Activated CD4-positive, CD25-positive, alpha-beta regulatory T cell (primary cell): Measurements from ENCODE around the gene NRIP3.
A peak's percentile ranks its signal among the peaks of the same experiment; 100 is the strongest.

Experiments
- DNase-seq, 4 experiments: peaks; one replicate each; lab custom pipeline; 2025; lab: John Stamatoyannopoulos, UW

NRIP3 gene

DNA sequence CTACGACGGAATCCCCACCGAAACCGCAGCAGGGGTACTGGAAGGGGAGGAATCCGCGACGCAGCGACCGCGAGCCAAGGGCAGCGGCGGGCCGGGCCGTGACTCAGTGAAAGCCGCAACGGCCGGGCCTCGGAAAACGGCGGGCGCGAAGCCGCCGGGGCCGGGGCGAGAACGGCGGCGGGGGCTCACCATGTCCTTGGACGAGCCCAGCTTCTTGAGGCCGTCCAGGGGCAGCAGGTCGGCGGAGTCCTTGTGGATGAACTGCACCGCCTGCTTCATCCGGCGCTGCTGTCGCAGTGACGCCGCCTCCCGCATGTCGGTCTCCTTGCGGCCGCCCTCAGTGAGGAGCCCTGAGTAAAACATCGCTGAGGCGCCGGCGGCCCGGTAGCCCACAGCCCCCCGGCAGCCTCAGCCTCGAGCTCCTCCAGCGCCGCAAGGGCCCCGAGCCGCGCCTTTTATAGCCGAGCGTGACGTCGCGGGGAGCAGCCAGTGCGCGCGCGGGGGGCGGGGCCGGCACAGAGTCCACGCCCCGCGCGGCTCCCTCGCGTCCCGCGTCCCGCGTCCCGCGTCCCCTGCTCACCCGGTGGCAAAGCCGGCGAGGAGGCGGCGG is at the start of gene NRIP3:
Gene NRIP3, minus strand, starts transcription at position 429 of the 610 bp plus-strand sequence. Its CDS starts 66 bp downstream, at position 363.
- peak; percentile 31 to 50 (median 44) for DNase-seq

DNA sequence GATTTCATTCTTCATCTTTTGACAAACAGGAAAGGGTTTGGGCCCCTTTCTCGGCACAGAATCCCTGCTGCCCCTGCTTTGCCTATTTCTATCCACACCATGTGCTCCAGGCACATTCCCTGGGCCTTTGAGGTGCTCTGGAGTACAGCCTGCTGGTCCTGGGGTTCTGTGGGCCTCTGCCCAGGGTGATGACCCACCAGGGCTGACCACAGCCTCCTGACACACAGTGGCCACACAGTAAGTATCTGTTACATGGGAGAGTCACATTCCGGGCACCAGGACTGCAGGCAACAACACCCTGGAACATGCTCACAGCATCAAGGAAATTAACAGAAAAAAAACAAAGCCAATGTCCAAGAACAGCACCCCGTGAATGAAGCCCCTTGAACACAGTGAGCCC is 48.5 kb upstream of the NRIP3 start:
- DNase-seq, result no peak

DNA sequence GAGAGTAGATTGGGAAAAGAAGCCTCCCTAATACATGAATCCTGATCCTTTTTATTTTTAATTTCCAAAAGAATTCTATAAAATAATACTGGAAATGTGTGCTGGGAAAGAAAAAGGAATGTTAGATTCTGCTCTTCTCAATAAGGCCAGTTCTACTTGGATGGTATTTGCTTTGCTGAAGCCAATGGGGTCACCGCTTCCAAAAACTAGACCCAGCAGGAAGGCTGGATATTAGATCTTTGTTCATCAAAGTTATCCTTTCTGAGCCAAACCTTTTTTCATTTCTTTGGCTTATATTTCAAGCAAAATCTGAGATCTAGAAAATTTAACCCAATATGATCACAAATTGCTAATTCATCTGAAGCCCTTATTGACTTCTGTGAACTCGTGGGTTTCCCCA is 46.2 kb upstream of the NRIP3 start:
- DNase-seq, result no peak

DNA sequence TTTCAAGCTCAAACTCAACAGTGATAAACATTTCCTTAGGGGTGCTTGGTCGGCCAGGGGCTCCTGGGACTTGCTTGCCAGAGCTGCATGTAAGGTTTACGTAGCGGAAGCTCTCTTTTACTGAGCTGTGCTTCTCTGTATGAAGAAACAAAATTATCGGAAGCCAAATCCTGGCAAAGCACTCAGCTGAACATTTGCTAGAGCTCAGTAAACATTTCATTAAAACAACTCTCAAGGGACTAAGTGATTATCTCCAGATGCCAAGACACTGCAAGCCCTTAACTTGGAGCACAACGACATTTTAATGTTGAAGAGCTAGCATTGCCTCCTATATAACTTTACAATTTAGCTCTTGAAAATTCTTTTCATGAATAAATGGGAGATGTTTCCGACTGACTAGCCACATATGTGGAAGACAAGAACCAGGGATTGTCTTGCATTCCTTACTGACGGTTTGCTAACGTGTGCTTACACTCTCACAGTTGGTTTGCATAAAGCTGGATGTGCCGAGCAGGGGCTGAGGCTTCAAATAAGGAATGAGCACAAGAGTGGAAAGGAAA is 44.2 kb upstream of the NRIP3 start:
- DNase-seq, result no peak

DNA sequence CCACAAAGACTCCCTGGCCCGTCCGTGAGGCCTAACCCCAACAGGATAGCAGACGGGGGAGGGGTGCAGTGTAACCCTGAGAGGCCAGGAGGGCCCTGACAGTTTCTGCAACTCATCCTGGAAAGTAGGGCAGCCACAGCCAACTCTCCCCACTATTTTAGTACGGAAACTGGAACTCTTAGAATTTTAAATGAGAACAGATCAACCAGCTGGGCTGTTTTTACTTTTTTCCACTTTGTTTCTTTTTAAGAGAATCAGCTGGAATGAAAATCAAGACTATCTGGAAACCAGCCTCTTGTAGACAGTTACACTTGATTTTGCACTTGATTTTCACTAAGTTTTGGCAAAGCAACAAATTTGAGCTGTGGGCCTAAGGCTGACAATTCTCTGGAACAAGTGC is 42.7 kb upstream of the NRIP3 start:
- DNase-seq, result no peak

DNA sequence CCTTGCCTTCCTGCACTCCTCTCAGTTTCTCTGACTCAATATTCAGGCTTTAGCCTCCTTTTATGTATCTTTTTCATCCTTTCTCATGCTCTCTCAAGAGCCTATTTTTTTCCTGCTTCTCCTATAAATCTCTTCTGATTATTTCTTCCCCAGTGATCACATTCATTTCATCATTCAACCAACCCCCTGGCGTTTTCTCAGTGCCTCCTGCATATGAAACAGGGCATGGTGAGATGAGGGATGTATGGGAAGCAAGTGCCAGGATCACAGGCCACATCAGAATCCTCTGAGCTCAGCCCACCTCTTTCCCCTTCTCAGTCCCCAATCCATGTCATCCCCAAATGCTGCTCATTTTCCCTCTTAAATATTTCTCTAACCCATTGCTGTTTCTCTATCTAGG is 38.7 kb upstream of the NRIP3 start:
- DNase-seq, result no peak

DNA sequence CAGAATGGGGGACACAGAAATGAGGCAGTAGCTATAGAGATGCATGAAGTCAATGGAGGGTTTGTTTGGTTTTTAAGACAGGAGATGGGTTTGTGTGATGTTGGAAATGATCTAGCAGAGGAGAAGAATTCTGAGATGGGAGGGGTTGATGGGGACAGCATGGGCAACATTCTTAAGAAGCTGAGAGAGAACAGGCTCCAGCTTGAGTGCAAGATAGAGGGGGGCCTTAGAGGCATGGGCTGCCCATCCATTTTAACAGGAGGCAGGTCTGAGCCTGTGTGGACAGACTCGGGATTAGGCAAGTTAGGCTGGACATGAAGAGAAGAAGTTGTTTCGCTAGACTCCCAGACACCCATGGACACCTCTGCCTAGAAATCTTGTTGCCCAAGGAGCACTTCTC is 37.9 kb upstream of the NRIP3 start:
- no peak for DNase-seq

DNA sequence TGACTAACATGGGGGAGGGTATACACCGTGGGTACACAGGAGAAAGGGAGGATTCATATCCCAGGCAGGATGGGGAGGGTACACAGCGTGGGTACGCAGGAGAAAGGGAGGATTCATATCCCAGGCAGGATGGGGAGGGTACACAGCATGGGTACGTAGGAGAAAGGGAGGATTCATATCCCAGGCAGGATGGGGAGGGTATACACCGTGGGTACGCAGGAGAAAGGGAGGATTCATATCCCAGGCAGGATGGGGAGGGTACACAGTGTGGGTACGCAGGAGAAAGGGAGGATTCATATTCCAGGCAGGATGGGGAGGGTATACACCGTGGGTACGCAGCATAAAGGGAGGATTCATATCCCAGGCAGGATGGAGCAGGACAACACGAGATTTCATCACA is 36.6 kb upstream of the NRIP3 start:
- DNase-seq, result no peak

DNA sequence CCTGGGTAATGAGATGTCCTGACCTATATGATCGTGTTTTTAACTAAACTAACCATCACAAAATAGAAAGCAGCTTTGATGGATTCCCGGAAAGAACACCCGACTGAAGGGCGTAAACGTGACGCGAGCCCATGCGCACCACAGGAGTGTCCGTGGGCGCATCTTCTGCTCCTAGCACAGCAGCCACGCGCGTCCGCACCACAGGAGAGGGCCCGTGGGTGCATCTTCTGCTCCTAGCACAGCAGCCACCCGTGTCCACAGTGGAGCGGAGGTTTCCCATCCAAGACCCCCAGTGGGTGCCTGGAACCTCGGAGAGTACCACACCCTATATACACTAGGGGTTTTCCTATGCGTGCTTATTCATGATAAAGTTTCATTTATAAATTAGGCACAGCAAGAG is 36.1 kb upstream of the NRIP3 start:
- no peak for DNase-seq

DNA sequence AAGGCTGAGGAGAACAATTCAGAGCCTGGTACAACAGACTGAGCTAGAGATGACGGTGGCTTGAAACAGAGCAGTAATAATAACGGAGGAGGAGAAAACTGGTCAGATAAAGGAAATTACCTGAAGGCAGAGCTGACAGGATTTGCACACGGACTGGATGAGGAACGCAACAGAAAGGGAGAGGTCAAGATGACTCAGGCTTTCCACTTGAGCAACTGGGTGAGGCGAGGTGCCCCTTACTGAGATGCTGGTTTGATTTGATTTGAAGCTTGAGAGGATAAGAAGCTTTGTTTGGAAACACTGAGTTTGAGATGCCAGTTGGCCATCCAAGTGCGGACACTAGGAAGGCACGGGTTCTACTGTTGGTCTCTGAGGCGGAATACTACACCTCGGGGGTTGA is 35.4 kb upstream of the NRIP3 start:
- no peak for DNase-seq

DNA sequence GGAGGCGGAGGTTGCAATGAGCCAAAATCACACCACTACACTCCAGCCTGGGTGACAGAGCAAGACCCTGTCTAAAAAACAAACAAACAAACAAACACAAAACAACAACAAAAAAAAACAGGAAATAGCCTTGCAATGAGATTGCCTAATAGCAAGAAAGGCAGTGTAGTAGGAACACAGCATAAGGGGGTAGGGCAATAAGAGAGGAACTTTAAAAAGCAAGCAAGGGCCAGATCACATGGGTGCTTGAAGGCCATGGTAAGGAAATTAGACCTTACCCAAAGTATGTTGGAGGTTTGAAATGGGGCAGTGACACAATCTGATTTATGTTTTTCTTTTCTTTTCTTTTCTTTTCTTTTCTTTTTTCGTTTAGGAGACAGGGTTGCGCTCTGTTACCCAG is 34.7 kb upstream of the NRIP3 start:
- no peak for DNase-seq

DNA sequence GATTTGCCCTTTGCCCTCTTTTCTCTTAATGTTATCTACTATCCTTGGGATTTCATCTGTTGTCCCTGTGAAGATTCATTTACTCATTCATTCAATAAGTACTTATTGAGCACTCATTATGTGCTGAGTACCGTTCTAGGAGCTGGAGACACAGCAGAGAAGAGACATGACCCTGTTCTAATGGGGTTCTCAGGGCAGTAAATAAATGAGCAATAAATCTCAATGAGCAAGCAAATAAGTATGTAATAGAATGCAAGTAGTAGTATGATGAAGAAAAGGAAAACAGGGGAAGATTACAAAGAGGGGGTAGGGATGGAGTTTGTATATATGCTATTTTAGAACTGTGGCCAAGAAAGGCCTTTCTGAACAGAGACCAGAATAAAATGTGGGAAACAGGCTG is 34.2 kb upstream of the NRIP3 start:
- DNase-seq, result no peak

DNA sequence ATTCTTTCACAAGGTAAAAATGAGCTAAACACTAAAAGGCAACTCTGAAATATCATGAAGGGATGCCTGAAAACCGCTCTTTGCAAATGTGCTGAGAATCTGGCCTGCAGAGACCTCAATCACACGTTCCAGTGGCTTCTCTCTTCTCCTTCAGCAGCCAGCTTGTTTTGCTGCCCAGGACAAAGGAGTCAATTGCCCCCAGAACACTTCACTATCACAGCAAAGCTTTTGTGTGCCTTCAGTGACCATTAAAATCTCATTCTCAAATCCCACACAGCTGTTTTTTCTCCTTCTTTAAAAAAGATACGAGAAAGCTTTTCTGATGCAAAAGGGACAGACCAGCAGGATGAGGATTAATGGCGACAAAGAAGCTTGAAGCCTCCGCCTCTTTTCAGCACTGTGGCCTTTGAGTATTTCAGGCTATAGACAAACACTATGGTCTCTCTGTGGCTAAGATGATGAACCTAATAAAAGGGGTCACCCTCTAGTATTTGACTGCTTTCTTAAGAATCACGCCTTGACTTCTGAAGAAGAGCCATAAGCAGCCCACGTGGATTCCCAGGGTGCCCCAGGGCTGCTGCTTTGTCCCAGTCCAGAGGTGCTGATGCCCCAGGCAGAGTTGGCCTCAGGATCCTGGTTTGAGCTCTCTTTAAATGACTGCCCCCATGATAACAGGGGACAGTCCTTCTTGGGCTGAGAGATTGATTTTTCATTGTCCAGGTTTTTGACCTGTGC is 33.4 kb upstream of the NRIP3 start:
- DNase-seq, result no peak

DNA sequence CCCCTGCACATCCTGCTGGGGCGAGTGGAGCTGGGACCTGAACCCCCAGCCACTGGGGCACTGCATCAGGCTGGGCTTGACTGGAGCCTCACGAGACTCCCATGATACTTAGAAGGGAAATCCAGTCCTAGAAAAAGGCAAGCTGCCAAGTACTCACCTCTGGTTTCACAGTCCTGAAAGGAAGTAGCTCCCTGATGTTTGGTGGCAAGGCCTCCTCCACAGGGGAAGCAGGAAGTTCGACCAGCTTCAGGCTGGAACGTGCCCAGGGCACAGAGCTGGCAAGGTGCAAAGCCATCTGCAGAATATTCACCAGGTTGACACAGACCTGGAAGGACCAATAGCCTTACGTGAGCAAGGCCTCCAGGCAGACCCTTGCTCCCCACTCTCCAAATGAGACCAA is 26.8 kb upstream of the NRIP3 start:
- no peak for DNase-seq

DNA sequence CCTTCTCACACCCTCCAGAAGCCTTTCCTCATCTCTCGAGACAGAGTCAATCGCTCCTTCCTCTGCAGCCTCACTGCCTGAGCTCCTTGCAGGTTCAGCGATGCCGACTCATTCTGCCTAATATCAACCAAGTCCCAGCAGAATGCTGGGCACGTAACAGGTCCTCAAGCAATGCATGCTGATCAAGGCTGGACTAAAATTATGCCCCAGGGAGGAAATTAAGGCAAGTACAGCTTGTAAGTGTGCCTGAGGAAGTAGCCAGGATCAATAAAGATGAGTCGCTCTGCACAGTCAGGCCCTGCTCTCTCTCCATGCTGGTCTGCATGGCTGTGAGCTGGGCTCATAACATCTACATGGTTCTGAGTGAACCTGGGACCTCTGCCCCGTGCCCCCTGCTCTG is 25.6 kb upstream of the NRIP3 start:
- DNase-seq, result no peak

DNA sequence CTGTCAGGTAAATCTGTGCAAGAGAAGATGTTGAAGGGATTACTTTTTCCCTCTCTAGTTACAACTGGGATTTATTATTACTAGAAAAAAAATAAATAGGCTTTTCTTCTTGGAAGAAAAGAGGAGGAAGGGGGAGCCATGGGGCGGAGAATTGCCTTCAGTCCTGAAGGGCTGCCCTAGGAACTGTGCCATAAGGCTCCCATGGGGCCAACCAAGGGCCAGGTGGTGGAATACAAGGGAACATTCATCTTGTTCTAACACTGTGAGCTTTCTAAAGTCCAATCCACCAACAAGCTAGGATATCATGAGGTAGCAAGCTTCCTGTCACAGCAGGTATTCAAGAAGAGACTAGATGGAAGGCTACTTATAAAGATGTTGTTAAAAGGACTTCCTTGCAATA is 24.8 kb upstream of the NRIP3 start:
- DNase-seq, result no peak

DNA sequence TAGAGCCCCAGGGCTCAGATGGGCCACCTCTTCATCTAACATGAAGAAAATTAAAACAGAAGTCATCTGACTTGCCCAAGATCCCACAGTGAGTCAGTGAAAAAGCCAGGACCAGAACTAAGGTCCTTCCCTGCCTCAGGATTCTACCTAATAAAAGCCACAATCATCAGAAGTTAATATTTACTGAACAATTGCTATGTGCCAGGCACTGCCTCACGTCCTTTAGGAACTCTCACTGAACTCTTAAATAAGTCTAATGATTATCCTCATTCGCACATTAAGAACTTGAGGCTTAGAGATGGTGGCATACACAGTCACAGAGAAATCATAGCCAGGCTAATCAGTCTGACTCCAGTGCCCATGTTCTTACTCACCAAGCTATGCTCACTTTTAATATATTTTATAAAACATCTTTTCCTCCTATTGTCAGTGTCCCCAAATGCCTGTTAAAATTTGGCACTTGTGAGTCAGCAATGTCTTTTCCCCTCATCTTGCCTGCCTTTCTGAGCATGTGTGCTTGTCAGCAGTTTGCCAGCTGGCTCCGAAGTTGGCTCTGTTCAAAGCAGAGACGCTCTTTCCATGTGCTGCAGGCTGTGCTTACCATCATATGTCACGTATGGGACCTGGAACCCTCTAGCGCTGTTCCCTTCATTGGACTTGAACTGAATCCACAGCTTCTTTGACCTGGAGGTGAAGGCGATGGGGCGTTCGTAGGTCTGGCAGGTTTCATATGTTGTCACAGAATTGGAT is 21.5 kb upstream of the NRIP3 start:
- no peak for DNase-seq

DNA sequence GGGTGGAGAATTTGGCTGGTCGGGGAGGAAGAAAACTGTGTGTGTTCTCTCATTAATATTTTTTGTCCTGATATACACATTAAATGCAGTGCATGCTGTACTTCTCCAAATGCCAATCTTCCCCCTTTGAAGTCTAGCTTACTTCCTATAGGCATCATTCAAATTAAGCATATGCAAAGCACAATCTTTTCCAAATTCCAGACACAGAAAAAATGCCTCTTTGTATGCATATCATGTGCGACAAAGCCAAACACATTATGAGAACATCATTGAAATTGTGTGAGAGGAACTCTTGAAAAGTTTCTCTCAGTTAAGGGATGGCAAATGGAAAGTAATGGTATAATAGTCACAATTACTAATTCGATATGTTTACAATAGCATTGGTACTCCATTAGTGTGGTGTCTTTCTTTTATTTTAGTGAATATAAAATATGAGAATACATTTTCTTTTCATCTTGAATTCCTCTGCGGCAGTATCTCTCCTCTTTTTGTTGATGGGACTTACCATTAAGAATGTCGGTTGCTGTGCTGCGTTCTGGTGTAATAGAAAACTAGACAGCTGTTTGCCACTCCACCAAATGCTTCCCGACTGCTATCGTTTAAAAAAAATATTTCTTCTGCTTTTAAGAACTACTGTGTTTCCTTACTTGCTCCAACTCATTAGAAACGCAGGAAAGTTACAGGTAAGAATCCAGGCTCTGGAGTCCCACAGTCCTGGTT is 19.3 kb upstream of the NRIP3 start:
- no peak for DNase-seq

DNA sequence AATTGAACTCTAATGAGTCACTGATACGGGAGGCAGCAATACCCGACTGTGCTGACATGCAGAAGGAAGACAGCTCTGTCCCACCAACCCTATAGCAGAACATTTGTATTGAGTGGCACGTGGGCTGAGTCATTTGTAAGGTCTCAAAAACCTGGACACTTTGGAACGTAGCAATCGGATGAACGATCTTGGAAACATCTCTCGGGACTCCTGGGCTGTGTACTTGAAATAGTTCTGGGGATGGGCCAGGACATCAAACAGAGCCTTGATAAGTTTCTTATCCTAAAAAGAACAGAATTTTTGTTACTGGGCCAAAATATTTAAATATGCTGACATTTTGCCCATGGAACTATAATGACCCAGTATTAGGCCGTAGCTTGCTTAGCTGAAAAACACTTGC is 17.1 kb upstream of the NRIP3 start:
- no peak for DNase-seq

DNA sequence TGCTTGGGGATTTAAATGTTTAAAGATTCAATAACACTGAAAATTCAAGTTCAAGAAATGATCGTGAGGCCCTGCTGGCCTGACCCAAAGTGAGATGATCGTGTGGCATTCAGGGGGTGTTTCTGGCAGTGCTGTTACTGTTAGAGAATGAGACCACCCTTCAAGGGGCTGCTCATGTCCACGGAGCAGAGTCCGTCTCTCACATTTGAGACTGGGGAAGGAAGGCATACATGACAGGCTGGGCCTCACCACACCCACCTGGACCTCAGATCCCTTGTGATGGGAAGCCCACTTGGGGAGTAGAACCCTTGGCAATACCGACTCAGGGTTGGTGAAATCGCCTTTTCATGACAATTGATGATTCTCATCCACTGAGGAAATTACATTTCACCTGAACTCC is 16.1 kb upstream of the NRIP3 start:
- no peak for DNase-seq

DNA sequence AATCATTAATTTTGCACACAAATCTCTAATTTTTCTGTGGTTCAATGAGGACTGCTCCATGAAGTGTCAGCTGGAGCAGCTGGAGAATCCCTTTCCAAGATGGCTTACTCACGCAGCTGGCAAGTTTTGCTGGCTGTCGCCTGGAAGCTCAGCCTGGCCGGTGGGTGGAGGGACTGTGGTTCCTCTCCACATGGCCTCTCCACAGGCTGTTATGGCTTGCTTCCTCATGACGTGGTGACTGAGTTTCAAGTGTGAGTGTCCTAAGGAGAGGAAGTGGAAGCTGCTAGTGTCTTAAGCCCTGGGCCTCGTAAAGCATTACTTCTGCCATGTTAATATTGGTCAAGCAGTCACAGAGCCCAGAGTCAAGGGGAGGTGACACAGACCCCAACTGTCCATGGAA is 14.0 kb upstream of the NRIP3 start:
- DNase-seq, result no peak

DNA sequence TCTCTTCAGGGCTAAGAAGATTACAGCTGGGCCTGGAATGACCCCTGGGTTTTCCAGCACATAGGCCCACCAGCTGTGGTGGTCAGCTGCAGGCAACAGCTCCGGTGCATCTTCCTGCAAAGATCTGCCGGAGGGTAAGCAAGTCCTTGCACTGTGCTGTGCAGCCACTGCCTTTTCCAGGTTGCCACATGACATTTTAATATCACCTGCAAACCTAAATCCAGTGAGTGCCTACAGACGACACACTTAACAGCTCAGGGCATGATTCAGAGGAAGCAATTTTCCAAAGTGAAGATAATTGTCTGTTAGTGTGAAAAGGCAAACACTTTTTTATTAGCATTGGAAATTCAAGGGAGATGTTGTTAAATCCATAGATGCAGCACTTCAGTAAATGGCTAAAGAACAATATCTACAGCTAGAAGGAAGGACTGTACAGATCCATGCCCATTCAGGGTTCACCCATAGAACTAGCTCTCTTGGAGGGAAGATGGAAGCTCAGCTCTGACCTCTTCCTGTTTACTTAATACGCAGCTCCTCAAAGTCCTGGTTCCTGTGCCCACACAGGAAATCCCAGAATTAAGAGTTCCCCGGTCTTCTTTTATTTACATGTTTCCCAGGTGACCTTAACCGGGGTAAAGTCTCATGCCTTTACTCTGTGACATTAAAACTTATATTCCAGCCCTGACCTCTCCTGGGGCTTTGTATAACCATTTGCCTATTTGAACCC is 13.3 kb upstream of the NRIP3 start:
- no peak for DNase-seq
